Upper lobe of left lung (tissue), 4 donors: Measurements from ENCODE around the gene MAPK12.

Experiments
- EP300 ChIP-seq, 4 donors: sonication (generic); formaldehyde crosslinking; IDR thresholded peaks; one replicate each; pipeline ENCODE4 v1.5.1; 2017; ENCODE audit warnings: antibody characterized with exemption in 4 of 4, control low read depth in 2 of 4
- POLR2A ChIP-seq, 4 donors: fragments of 450-650 bp; IDR thresholded peaks; one replicate each; pipeline ENCODE4 v1.5.1; 2016 to 2017; ENCODE audit warnings: antibody characterized with exemption in 4 of 4, mild to moderate bottlenecking in 2 of 4
- POLR2AphosphoS5 ChIP-seq, 2 donors: sonication (generic); formaldehyde crosslinking; IDR thresholded peaks; one replicate each; pipeline ENCODE4 v1.5.1; 2017; ENCODE audit warnings: antibody characterized with exemption in 2 of 2
- TF ChIP-seq, protein P1 (sequence below), 6 experiments: fragments of 450-650 bp in 4 of 6; fragments of 200-600 bp in 2 of 6; sonication (generic) in 2 of 6; IDR thresholded peaks; one replicate each; pipeline ENCODE4 v1.5.1; 2016 to 2019; ENCODE audit warnings: antibody characterized with exemption in 6 of 6

- TF ChIP-seq, protein P1, sequence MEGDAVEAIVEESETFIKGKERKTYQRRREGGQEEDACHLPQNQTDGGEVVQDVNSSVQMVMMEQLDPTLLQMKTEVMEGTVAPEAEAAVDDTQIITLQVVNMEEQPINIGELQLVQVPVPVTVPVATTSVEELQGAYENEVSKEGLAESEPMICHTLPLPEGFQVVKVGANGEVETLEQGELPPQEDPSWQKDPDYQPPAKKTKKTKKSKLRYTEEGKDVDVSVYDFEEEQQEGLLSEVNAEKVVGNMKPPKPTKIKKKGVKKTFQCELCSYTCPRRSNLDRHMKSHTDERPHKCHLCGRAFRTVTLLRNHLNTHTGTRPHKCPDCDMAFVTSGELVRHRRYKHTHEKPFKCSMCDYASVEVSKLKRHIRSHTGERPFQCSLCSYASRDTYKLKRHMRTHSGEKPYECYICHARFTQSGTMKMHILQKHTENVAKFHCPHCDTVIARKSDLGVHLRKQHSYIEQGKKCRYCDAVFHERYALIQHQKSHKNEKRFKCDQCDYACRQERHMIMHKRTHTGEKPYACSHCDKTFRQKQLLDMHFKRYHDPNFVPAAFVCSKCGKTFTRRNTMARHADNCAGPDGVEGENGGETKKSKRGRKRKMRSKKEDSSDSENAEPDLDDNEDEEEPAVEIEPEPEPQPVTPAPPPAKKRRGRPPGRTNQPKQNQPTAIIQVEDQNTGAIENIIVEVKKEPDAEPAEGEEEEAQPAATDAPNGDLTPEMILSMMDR (IDR thresholded peaks at IDR 0.05) = no peak
- TF ChIP-seq EP300 (IDR thresholded peaks at IDR 0.05) (no peak), POLR2A (IDR thresholded peaks at IDR 0.05) (no peak), POLR2AphosphoS5 (IDR thresholded peaks at IDR 0.05) (no peak)
Observed at GRCh38 chr22:50299785-50300619, 38.5 kb upstream of the MAPK12 start.
